ENCODE measurements around the gene SMG7. TPM values are rescaled to one million over a fixed set of nuclear protein-coding genes. Genes with fewer than 3 reads are reported as not detected.

Gene SMG7, protein sequence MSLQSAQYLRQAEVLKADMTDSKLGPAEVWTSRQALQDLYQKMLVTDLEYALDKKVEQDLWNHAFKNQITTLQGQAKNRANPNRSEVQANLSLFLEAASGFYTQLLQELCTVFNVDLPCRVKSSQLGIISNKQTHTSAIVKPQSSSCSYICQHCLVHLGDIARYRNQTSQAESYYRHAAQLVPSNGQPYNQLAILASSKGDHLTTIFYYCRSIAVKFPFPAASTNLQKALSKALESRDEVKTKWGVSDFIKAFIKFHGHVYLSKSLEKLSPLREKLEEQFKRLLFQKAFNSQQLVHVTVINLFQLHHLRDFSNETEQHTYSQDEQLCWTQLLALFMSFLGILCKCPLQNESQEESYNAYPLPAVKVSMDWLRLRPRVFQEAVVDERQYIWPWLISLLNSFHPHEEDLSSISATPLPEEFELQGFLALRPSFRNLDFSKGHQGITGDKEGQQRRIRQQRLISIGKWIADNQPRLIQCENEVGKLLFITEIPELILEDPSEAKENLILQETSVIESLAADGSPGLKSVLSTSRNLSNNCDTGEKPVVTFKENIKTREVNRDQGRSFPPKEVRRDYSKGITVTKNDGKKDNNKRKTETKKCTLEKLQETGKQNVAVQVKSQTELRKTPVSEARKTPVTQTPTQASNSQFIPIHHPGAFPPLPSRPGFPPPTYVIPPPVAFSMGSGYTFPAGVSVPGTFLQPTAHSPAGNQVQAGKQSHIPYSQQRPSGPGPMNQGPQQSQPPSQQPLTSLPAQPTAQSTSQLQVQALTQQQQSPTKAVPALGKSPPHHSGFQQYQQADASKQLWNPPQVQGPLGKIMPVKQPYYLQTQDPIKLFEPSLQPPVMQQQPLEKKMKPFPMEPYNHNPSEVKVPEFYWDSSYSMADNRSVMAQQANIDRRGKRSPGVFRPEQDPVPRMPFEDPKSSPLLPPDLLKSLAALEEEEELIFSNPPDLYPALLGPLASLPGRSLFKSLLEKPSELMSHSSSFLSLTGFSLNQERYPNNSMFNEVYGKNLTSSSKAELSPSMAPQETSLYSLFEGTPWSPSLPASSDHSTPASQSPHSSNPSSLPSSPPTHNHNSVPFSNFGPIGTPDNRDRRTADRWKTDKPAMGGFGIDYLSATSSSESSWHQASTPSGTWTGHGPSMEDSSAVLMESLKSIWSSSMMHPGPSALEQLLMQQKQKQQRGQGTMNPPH
- total RNA-seq: 25.4 and 27.5 TPM in 2 replicates

GRCh38 chr1:183472488-183473216 lies at the start of gene SMG7:
Gene SMG7 (plus strand): TSS chr1:183472499. CDS start chr1:183472621, 122 bp downstream.

GRCh38 chr1:183590244-183591191 lies 118.2 kb downstream of the SMG7 start, which contains the start of gene NCF2:
Gene NCF2 (minus strand): TSS chr1:183590459. CDS start chr1:183590329, 130 bp downstream.

Other genes with a start within 250 kb of the SMG7 start
- under 0.01 and 0.21 TPM in 2 replicates for gene NMNAT2, start 54.1 kb upstream of the SMG7 start, total RNA-seq
- gene NCF2, start 118.0 kb downstream of the SMG7 start, total RNA-seq: 52.6 and 109 TPM in 2 replicates
- 91.6 and 92.5 TPM in 2 replicates for gene ARPC5, start 163.3 kb downstream of the SMG7 start, total RNA-seq
- not detected in 2 replicates for gene APOBEC4, start 180.8 kb downstream of the SMG7 start, total RNA-seq